ENCODE data around the gene TAGLN.
A peak's percentile ranks its signal among the peaks of the same experiment; 100 is the strongest.

Gene TAGLN

GRCh38 chr11:117172724-117173421, 26.3 kb upstream of the TAGLN start:
- TF ChIP-seq CTCF (IDR thresholded peaks at IDR 0.05; ENCODE audit: unreplicated experiment in 3 of 3): no peak
- Mint-ChIP-seq H3K4me3 (peak overlapping the region in 2 of 3 experiments; percentile 21 to 43), H3K27me3 (ENCODE audit: low read depth) (no peaks in the 10 kb centered on the region), H3K27ac (peak overlapping the region; percentile 87 to 97 (median 92)), H3K36me3 (ENCODE audit: low read depth) (peaks cover 21% of the 10 kb centered on the region), H3K9me3 (no peaks in the 10 kb centered on the region), H3K4me1 (peaks cover 69% of the 10 kb centered on the region)

- peaks cover 69% of the 10 kb centered on the region for H3K4me1 Mint-ChIP-seq
- peaks cover 4% of the 10 kb centered on the region for H3K27me3 Mint-ChIP-seq (ENCODE audit: low read depth)
- H3K4me3 Mint-ChIP-seq: peak overlapping the region in 2 of 3 experiments; percentile 10 to 57
Observed at GRCh38 chr11:117175104-117175503, 24.1 kb upstream of the TAGLN start.

GRCh38 chr11:117175781-117176180, 23.4 kb upstream of the TAGLN start:
- Mint-ChIP-seq H3K27ac (peak overlapping the region; percentile 34 to 81 (median 71)), H3K27me3 (ENCODE audit: low read depth) (peaks cover 4% of the 10 kb centered on the region), H3K4me1 (peaks cover 66% of the 10 kb centered on the region), H3K9me3 (no peaks in the 10 kb centered on the region), H3K4me3 (peak overlapping the region in 1 of 3 experiments; percentile 57), H3K36me3 (ENCODE audit: low read depth) (peaks cover 4% of the 10 kb centered on the region)
- no peak for TF ChIP-seq CTCF (IDR thresholded peaks at IDR 0.05; ENCODE audit: unreplicated experiment in 3 of 3)

More at GRCh38 chr11:117175104-117175503, 24.1 kb upstream of the TAGLN start:
- Mint-ChIP-seq H3K9me3 (no peaks in the 10 kb centered on the region), H3K27ac (peak overlapping the region; percentile 34 to 81 (median 71)), H3K36me3 (ENCODE audit: low read depth) (peaks cover 7% of the 10 kb centered on the region)
- TF ChIP-seq CTCF (IDR thresholded peaks at IDR 0.05; ENCODE audit: unreplicated experiment in 3 of 3): no peak

GRCh38 chr11:117176186-117176585, 23.0 kb upstream of the TAGLN start:
- Mint-ChIP-seq H3K27ac (peak overlapping the region in 1 of 3 experiments; percentile 81), H3K4me1 (peaks cover 66% of the 10 kb centered on the region), H3K36me3 (ENCODE audit: low read depth) (peaks cover under 1% of the 10 kb centered on the region), H3K9me3 (no peaks in the 10 kb centered on the region), H3K27me3 (ENCODE audit: low read depth) (peaks cover 4% of the 10 kb centered on the region), H3K4me3 (no peak overlapping the region)
- no peak for TF ChIP-seq CTCF (IDR thresholded peaks at IDR 0.05; ENCODE audit: unreplicated experiment in 3 of 3)

GRCh38 chr11:117177534-117178209, 21.5 kb upstream of the TAGLN start:
- H3K4me1 Mint-ChIP-seq: peaks cover 51% of the 10 kb centered on the region
- TF ChIP-seq CTCF (IDR thresholded peaks at IDR 0.05; ENCODE audit: unreplicated experiment in 3 of 3): no peak

More at GRCh38 chr11:117177534-117178209, 21.5 kb upstream of the TAGLN start:
- Mint-ChIP-seq H3K36me3 (ENCODE audit: low read depth) (peaks cover 2% of the 10 kb centered on the region), H3K9me3 (no peaks in the 10 kb centered on the region), H3K4me3 (peak overlapping the region; percentile 97 to 99 (median 97)), H3K27ac (peak overlapping the region; percentile 95 to 98 (median 96)), H3K27me3 (ENCODE audit: low read depth) (peaks cover 4% of the 10 kb centered on the region)
